SK-N-SH (cell line): ENCODE measurements around the gene HMG20A. TPM values are rescaled to one million over a fixed set of nuclear protein-coding genes. Genes with fewer than 3 reads are reported as not detected.

Experiments
- CTCF ChIA-PET: fragments of 300-600, 350-600 bp; formaldehyde crosslinking; extraction: SDS; loops from one replicate; lab custom pipeline; 2021; lab: Yijun Ruan, JAX
- POLR2A ChIA-PET: fragments of 350-600 bp; sonication (Branson Sonifier 250); formaldehyde crosslinking; extraction: SDS; loops from one replicate; lab custom pipeline; 2020; ENCODE audit warnings: antibody characterized with exemption, inconsistent platforms; lab: Yijun Ruan, JAX
- DNase-seq: peaks from one replicate; pipeline ENCODE4 v3.0.0; 2012
- H2AFZ ChIP-seq: fragments of 200-600 bp; sonication (generic); 2 replicates; pipeline ENCODE4 v1.8.1; 2016; ENCODE audit warnings: antibody characterized with exemption, mild to moderate bottlenecking, low read depth
- H3F3A ChIP-seq: fragments of 200-600 bp; sonication (generic); replicated peaks from 2 replicates; pipeline ENCODE3; 2016; ENCODE audit warnings: antibody characterized with exemption, mild to moderate bottlenecking; ENCODE audit not compliant: insufficient read depth
- H3K27ac ChIP-seq, 2 experiments: fragments of 200-500 bp in 1 of 2; fragments of 200-600 bp in 1 of 2; sonication (Bioruptor generic) in 1 of 2; sonication (generic), shearing (Covaris generic) in 1 of 2; 2 replicates each; pipeline versions ENCODE4 v1.5.1 to v1.6.1; 2014 to 2016; ENCODE audit warnings: low read depth in 2 of 2, inconsistent platforms in 1 of 2, low read length in 1 of 2, mild to moderate bottlenecking in 1 of 2, mixed read lengths in 1 of 2
- H3K27me3 ChIP-seq: fragments of 200-600 bp; sonication (generic), shearing (Covaris generic); 2 replicates; pipeline ENCODE4 v1.6.1; 2016; ENCODE audit warnings: mixed run types; ENCODE audit not compliant: insufficient read depth
- H3K36me3 ChIP-seq, 2 experiments: fragments of 200-500 bp in 1 of 2; fragments of 200-600 bp in 1 of 2; sonication (Bioruptor generic) in 1 of 2; sonication (generic) in 1 of 2; replicated peaks in 1 of 2; 2 replicates each; pipeline versions ENCODE3 to v1.5.1; 2014 to 2016; ENCODE audit warnings: low read length in 1 of 2, mild to moderate bottlenecking in 1 of 2; ENCODE audit not compliant: insufficient read depth in 2 of 2, control insufficient read depth in 1 of 2
- H3K4me1 ChIP-seq, 2 experiments: fragments of 200-500 bp in 1 of 2; fragments of 200-600 bp in 1 of 2; sonication (Bioruptor generic) in 1 of 2; sonication (generic), shearing (Covaris generic) in 1 of 2; 2 replicates each; pipeline versions ENCODE4 v1.5.1 to v1.6.1; 2014 to 2016; ENCODE audit warnings: low read depth in 1 of 2, low read length in 1 of 2, mixed run types in 1 of 2; ENCODE audit not compliant: insufficient read depth in 2 of 2, control insufficient read depth in 1 of 2
- H3K4me2 ChIP-seq: fragments of 200-600 bp; sonication (generic), shearing (Covaris generic); 2 replicates; pipeline ENCODE4 v1.6.1; 2017; ENCODE audit warnings: mixed run types
- H3K4me3 ChIP-seq, 2 experiments: fragments of 200-500 bp in 1 of 2; fragments of 200-600 bp in 1 of 2; sonication (Bioruptor generic) in 1 of 2; sonication (generic), shearing (Covaris generic) in 1 of 2; 2 replicates each; pipeline versions ENCODE4 v1.5.1 to v1.8.1; 2014 to 2016; ENCODE audit warnings: low read depth in 2 of 2, inconsistent platforms in 1 of 2, low read length in 1 of 2, mild to moderate bottlenecking in 1 of 2, mixed read lengths in 1 of 2, moderate library complexity in 1 of 2
- H3K79me2 ChIP-seq: fragments of 200-600 bp; sonication (generic); 2 replicates; pipeline ENCODE4 v1.8.1; 2017; ENCODE audit warnings: mild to moderate bottlenecking; ENCODE audit not compliant: insufficient read depth
- H3K9ac ChIP-seq: fragments of 200-600 bp; sonication (generic); 2 replicates; pipeline ENCODE4 v1.6.1; 2017; ENCODE audit warnings: mixed run types
- H3K9me2 ChIP-seq: fragments of 200-600 bp; sonication (generic); 2 replicates; pipeline ENCODE4 v1.6.1; 2017; ENCODE audit warnings: mixed run types
- H3K9me3 ChIP-seq: fragments of 200-600 bp; sonication (generic); 2 replicates; pipeline ENCODE4 v1.6.1; 2017; ENCODE audit warnings: mixed run types, mild to moderate bottlenecking, moderate library complexity
- H4K20me1 ChIP-seq: fragments of 200-600 bp; sonication (generic); 2 replicates; pipeline ENCODE4 v1.6.1; 2017; ENCODE audit warnings: mild to moderate bottlenecking, mixed run types; ENCODE audit not compliant: insufficient read depth
- CHD2 ChIP-seq: fragments of 150-350 bp; IDR thresholded peaks from 2 replicates; pipeline ENCODE4 v1.6.1; 2018; ENCODE audit warnings: low read length; ENCODE audit not compliant: partially characterized antibody
- ELF1 ChIP-seq: IDR thresholded peaks from 2 replicates; pipeline ENCODE4 v1.4.0; 2012
- EZH2phosphoT487 ChIP-seq: fragments of 200-600 bp; sonication (generic); IDR thresholded peaks from 2 replicates; pipeline ENCODE4 v1.6.1; 2017; ENCODE audit warnings: low read depth, mixed run types, mild to moderate bottlenecking, antibody characterized with exemption, moderate library complexity, borderline replicate concordance
- FOXJ3 ChIP-seq: sonication (generic); formaldehyde crosslinking; IDR thresholded peaks from 2 replicates; pipeline ENCODE4 v1.5.1; 2020; ENCODE audit warnings: mild to moderate bottlenecking, missing genetic modification reagents
- FOXM1 ChIP-seq: IDR thresholded peaks from 2 replicates; pipeline ENCODE4 v1.4.0; 2012; ENCODE audit warnings: low read depth, mild to moderate bottlenecking
- GATA2 ChIP-seq: sonication (generic); formaldehyde crosslinking; IDR thresholded peaks from 2 replicates; pipeline ENCODE4 v1.5.0; 2020; ENCODE audit warnings: mild to moderate bottlenecking, missing genetic modification reagents
- IRF3 ChIP-seq: fragments of 150-350 bp; IDR thresholded peaks from 2 replicates; pipeline ENCODE4 v1.6.1; 2016; ENCODE audit warnings: mild to moderate bottlenecking, low read depth, low read length
- MAX ChIP-seq: IDR thresholded peaks from 2 replicates; pipeline ENCODE4 v1.4.0; 2012; ENCODE audit warnings: low read depth
- MXI1 ChIP-seq: IDR thresholded peaks from 2 replicates; pipeline ENCODE4 v1.6.1; 2012; ENCODE audit warnings: mild to moderate bottlenecking, low read depth, low read length, improper control_type of control experiment
- NRF1 ChIP-seq: IDR thresholded peaks from 2 replicates; pipeline ENCODE4 v1.6.1; 2012; ENCODE audit warnings: low read depth, mild to moderate bottlenecking, low read length
- PBX3 ChIP-seq: IDR thresholded peaks from 2 replicates; pipeline ENCODE4; 2012
- POLR2AphosphoS5 ChIP-seq: IDR thresholded peaks from 2 replicates; pipeline ENCODE4 v1.6.1; 2012; ENCODE audit warnings: low read depth, low read length
- RAD21 ChIP-seq: IDR thresholded peaks from 2 replicates; pipeline ENCODE4 v1.6.1; 2012; ENCODE audit warnings: mild to moderate bottlenecking, low read length
- RFX5 ChIP-seq: IDR thresholded peaks from 2 replicates; pipeline ENCODE4 v1.6.1; 2012; ENCODE audit warnings: mild to moderate bottlenecking, improper control_type of control experiment, low read length
- RXRA ChIP-seq: IDR thresholded peaks from 2 replicates; pipeline ENCODE4 v1.4.0; 2012; ENCODE audit warnings: low read depth, mild to moderate bottlenecking, borderline replicate concordance
- SMC3 ChIP-seq: IDR thresholded peaks from 2 replicates; pipeline ENCODE4 v1.6.1; 2012; ENCODE audit warnings: low read depth, low read length, improper control_type of control experiment
- TAF1 ChIP-seq: IDR thresholded peaks from 2 replicates; pipeline ENCODE4 v1.6.1; 2012; ENCODE audit warnings: low read depth, mild to moderate bottlenecking, low read length, moderate library complexity, borderline replicate concordance
- TEAD4 ChIP-seq: IDR thresholded peaks from 2 replicates; pipeline ENCODE4 v1.4.0; 2012; ENCODE audit warnings: mild to moderate bottlenecking, borderline replicate concordance; ENCODE audit not compliant: insufficient read depth
- USF1 ChIP-seq: IDR thresholded peaks from 2 replicates; pipeline ENCODE4 v1.4.0; 2012; ENCODE audit warnings: low read depth, borderline replicate concordance
- USF2 ChIP-seq: fragments of 150-350 bp; IDR thresholded peaks from 2 replicates; pipeline ENCODE4 v1.6.1; 2017; ENCODE audit warnings: antibody characterized with exemption, low read length, low read depth, borderline replicate concordance
- YY1 ChIP-seq: IDR thresholded peaks from 2 replicates; pipeline ENCODE4 v1.4.0; 2012; ENCODE audit warnings: low read depth, mild to moderate bottlenecking
- WGBS: methylation state at CpG from one replicate; pipeline ENCODE4 v1.1.6; 2017; ENCODE audit warnings: low lambda C conversion rate; 5-methylcytosine and 5-hydroxymethylcytosine counted together
- polyA plus RNA-seq, 3 experiments: library from polyadenylated mRNA; depleted of rRNA; stranded (reverse); fragments of >200 nt; gene quantifications; 2 replicates each; pipeline ENCODE4 v1.2.3, GENCODE V29; 2012

Gene HMG20A
- polyA plus RNA-seq, 1 of the 3 experiments (the other 2 are of a cell fraction) = 27.7 TPM

GRCh38 chr15:77531191-77532000 lies 110.7 kb downstream of the HMG20A start:
- no peaks in the 10 kb centered on the region for H3K36me3 ChIP-seq
- ChIA-PET CTCF (interaction anchor here (0.6 to 3.3 kb wide), 5 partner anchors 10 to 413 kb away, joined by 3 to 22 read pairs (median 5); no protein-coding TSS in a partner anchor), POLR2A (interaction anchor here (1.1 kb wide), 1 partner anchor 34 kb away, joined by 4 read pairs; no protein-coding TSS in a partner anchor)
- no peak for DNase-seq
- TF ChIP-seq EZH2phosphoT487 (no peak), POLR2AphosphoS5 (no peak), TAF1 (no peak), RXRA (no peak), YY1 (no peak), IRF3 (no peak), SMC3 (no peak)
- no peak overlapping the region for H3K4me2 ChIP-seq
- H4K20me1 ChIP-seq = no peaks in the 10 kb centered on the region
- no peak overlapping the region for H3K27ac ChIP-seq
- no peaks in the 10 kb centered on the region for H3K27me3 ChIP-seq
- H3K4me3 ChIP-seq = no peak overlapping the region
- no peaks in the 10 kb centered on the region for H3K9me2 ChIP-seq
- H3K4me1 ChIP-seq = peaks cover 0 to 46% of the 10 kb centered on the region in 2 experiments; a peak in 1 of 4 replicates
- no peaks in the 10 kb centered on the region for H3F3A ChIP-seq
- WGBS = 91% methylated on average over 16 of the region's 26 CpGs
- H3K9ac ChIP-seq = no peak overlapping the region
- H3K9me3 ChIP-seq = no peaks in the 10 kb centered on the region
- no peaks in the 10 kb centered on the region for H3K79me2 ChIP-seq
- H2AFZ ChIP-seq = no peak overlapping the region

- Histone ChIP-seq H3K9me2 (no peaks in the 10 kb centered on the region), H3K79me2 (no peaks in the 10 kb centered on the region), H3K4me1 (peaks cover 0 to 42% of the 10 kb centered on the region in 2 experiments; a peak in 1 of 4 replicates), H3K9me3 (no peaks in the 10 kb centered on the region), H3K9ac (no peak overlapping the region), H3K27ac (no peak overlapping the region), H3K27me3 (no peaks in the 10 kb centered on the region), H4K20me1 (no peaks in the 10 kb centered on the region), H3K36me3 (no peaks in the 10 kb centered on the region), H2AFZ (no peak overlapping the region), H3F3A (no peaks in the 10 kb centered on the region), H3K4me3 (no peak overlapping the region), H3K4me2 (no peak overlapping the region)
- POLR2A ChIA-PET = interaction anchor here (1.1 kb wide), 1 partner anchor 35 kb away, joined by 4 read pairs; no protein-coding TSS in a partner anchor
- WGBS = 58% methylated on average over 3 of the region's 3 CpGs
- DNase-seq = no peak
- CTCF ChIA-PET = interaction anchor here (0.6 to 3.3 kb wide), 7 partner anchors 9 to 497 kb away, joined by 3 to 22 read pairs (median 4); no protein-coding TSS in a partner anchor
- no peak for TF ChIP-seq IRF3
- no peak for TF ChIP-seq SMC3
- TF ChIP-seq PBX3 = no peak
- no peak for TF ChIP-seq RAD21
- TF ChIP-seq CHD2 = no peak
- TF ChIP-seq ELF1 = no peak
- TF ChIP-seq USF2 = no peak
- TF ChIP-seq GATA2 (CRISPR knock-in tag) = no peak
- no peak for TF ChIP-seq MAX
- TF ChIP-seq NRF1 = no peak
- no peak for TF ChIP-seq USF1
- no peak for TF ChIP-seq MXI1
- no peak for TF ChIP-seq TEAD4
- no peak for TF ChIP-seq FOXM1
- TF ChIP-seq FOXJ3 (CRISPR knock-in tag) = no peak
- TF ChIP-seq RFX5 = no peak
Observed at GRCh38 chr15:77532067-77532710, 111.5 kb downstream of the HMG20A start.
